Hepatocyte (in vitro differentiated cells): Measurements from ENCODE around the gene NUCB1. TPM values are rescaled to one million over a fixed set of nuclear protein-coding genes. Genes with fewer than 3 reads are reported as not detected.

Experiments
- DNase-seq: peaks from one replicate; pipeline ENCODE4 v3.0.0-alpha.2; 2016; ENCODE audit warnings: low spot score
- H2AFZ ChIP-seq: fragments of 200-600 bp; sonication (generic); 2 replicates; pipeline ENCODE4 v1.6.0; 2016; ENCODE audit warnings: antibody characterized with exemption, mild to moderate bottlenecking
- H3K27ac ChIP-seq: fragments of 200-600 bp; sonication (generic); 2 replicates; pipeline ENCODE4 v1.5.1; 2016; ENCODE audit warnings: mild to moderate bottlenecking
- H3K27me3 ChIP-seq: fragments of 200-600 bp; sonication (generic); 2 replicates; pipeline ENCODE4 v1.6.1; 2016
- H3K36me3 ChIP-seq: fragments of 200-600 bp; sonication (generic); replicated peaks from 2 replicates; pipeline ENCODE4 v1.5.1; 2016; ENCODE audit warnings: low read depth; ENCODE audit not compliant: insufficient read depth
- H3K4me1 ChIP-seq: fragments of 200-600 bp; sonication (generic); 2 replicates; pipeline ENCODE4 v1.5.1; 2016; ENCODE audit warnings: mild to moderate bottlenecking, moderate library complexity; ENCODE audit not compliant: insufficient read depth
- H3K4me2 ChIP-seq: fragments of 200-600 bp; sonication (generic); 2 replicates; pipeline ENCODE4 v1.6.0; 2016
- H3K4me3 ChIP-seq: fragments of 200-600 bp; sonication (generic); 2 replicates; pipeline ENCODE4 v1.5.1; 2016; ENCODE audit warnings: mild to moderate bottlenecking
- H3K79me2 ChIP-seq: fragments of 200-600 bp; sonication (generic); 2 replicates; pipeline ENCODE4 v1.6.0; 2017; ENCODE audit warnings: mild to moderate bottlenecking
- H3K9me2 ChIP-seq: fragments of 200-600 bp; sonication (generic); replicated peaks from 2 replicates; pipeline ENCODE4 v1.6.0; 2017; ENCODE audit warnings: mild to moderate bottlenecking; ENCODE audit not compliant: insufficient read depth
- H3K9me3 ChIP-seq: fragments of 200-600 bp; sonication (generic); 2 replicates; pipeline ENCODE4 v1.5.1; 2016; ENCODE audit warnings: low read depth, mild to moderate bottlenecking
- H4K20me1 ChIP-seq: fragments of 200-600 bp; sonication (generic); 2 replicates; pipeline ENCODE4 v1.6.0; 2016; ENCODE audit warnings: mild to moderate bottlenecking; ENCODE audit not compliant: insufficient read depth, poor library complexity, severe bottlenecking
- EZH2 ChIP-seq: fragments of 200-600 bp; sonication (generic); IDR thresholded peaks from 2 replicates; pipeline ENCODE4 v1.6.1; 2016; ENCODE audit warnings: antibody characterized with exemption, mild to moderate bottlenecking, borderline replicate concordance
- EZH2phosphoT487 ChIP-seq: fragments of 200-600 bp; sonication (generic); IDR thresholded peaks from one replicate; pipeline ENCODE4 v1.6.1; 2018; ENCODE audit warnings: antibody characterized with exemption, mild to moderate bottlenecking, low read depth, moderate library complexity; ENCODE audit not compliant: unreplicated experiment, severe bottlenecking
- WGBS: methylation state at CpG from one replicate; pipeline ENCODE4 v1.1.6; 2016; ENCODE audit warnings: low lambda C conversion rate; ENCODE audit errors: missing lambda C conversion rate; 5-methylcytosine and 5-hydroxymethylcytosine counted together
- polyA plus RNA-seq: library from polyadenylated mRNA; unstranded; fragments of >200 nt; fragmentation: Nextera tagmentation; extraction: Ambion mirVana; gene quantifications from 2 replicates; pipeline ENCODE4 v1.2.1, GENCODE V29; 2016
- total RNA-seq: library from RNA; depleted of rRNA; stranded (reverse); fragments of >200 nt; gene quantifications from 2 replicates; pipeline ENCODE4 v1.2.3, GENCODE V29; 2014
- TF ChIP-seq, protein P1 (sequence below): fragments of 200-600 bp; sonication (generic); IDR thresholded peaks from 2 replicates; pipeline ENCODE4 v1.5.1; 2016; ENCODE audit warnings: antibody characterized with exemption, mild to moderate bottlenecking; ENCODE audit not compliant: poor library complexity

NUCB1 gene
- total and polyA plus RNA-seq, 2 experiments from 2014 or later = 283 to 339 TPM

- Histone ChIP-seq H3K9me3 (no peaks in the 10 kb centered on the region), H3K27me3 (no peaks in the 10 kb centered on the region), H3K4me1 (peaks cover 28% of the 10 kb centered on the region), H3K9me2 (no peaks in the 10 kb centered on the region), H3K4me3 (no peak overlapping the region), H2AFZ (no peak overlapping the region), H3K36me3 (no peaks in the 10 kb centered on the region), H3K27ac (peak overlapping the region; percentile 87), H3K79me2 (peaks cover 11% of the 10 kb centered on the region), H4K20me1 (no peaks in the 10 kb centered on the region), H3K4me2 (peak overlapping the region; percentile 77)
- 69% methylated on average over 14 of the region's 14 CpGs for WGBS
- no peak for DNase-seq
- TF ChIP-seq EZH2 (no peak), EZH2phosphoT487 (no peak)
- TF ChIP-seq, protein P1, sequence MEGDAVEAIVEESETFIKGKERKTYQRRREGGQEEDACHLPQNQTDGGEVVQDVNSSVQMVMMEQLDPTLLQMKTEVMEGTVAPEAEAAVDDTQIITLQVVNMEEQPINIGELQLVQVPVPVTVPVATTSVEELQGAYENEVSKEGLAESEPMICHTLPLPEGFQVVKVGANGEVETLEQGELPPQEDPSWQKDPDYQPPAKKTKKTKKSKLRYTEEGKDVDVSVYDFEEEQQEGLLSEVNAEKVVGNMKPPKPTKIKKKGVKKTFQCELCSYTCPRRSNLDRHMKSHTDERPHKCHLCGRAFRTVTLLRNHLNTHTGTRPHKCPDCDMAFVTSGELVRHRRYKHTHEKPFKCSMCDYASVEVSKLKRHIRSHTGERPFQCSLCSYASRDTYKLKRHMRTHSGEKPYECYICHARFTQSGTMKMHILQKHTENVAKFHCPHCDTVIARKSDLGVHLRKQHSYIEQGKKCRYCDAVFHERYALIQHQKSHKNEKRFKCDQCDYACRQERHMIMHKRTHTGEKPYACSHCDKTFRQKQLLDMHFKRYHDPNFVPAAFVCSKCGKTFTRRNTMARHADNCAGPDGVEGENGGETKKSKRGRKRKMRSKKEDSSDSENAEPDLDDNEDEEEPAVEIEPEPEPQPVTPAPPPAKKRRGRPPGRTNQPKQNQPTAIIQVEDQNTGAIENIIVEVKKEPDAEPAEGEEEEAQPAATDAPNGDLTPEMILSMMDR = no peak
Observed at GRCh38 chr19:48867123-48867745, 32.9 kb upstream of the NUCB1 start.

DNA sequence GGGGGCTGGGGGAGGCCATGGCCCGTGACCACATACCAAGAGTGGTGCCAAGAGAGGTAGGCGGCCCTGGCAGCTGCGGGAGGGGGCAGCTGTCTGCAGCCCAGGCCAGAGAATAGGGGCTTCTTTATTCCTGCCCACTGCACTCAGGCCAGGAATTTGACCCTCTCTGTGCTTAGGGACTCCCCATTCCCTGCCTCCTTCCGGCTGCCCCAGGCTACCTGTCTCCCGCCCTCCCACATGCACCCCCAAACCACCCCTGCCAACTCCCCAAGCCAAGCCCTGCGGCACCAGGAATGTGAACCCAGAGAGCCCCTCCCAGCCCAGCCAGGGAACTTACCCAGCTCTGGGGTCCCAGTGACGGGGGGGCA is 32.4 kb upstream of the NUCB1 start:
- Histone ChIP-seq H3K9me3 (no peaks in the 10 kb centered on the region), H3K27me3 (no peaks in the 10 kb centered on the region), H3K36me3 (no peaks in the 10 kb centered on the region), H3K4me3 (no peak overlapping the region), H4K20me1 (no peaks in the 10 kb centered on the region), H3K4me1 (peaks cover 28% of the 10 kb centered on the region), H2AFZ (peak overlapping the region; percentile 69), H3K4me2 (peak overlapping the region; percentile 77), H3K9me2 (no peaks in the 10 kb centered on the region), H3K27ac (peak overlapping the region; percentile 87), H3K79me2 (peaks cover 15% of the 10 kb centered on the region)
- DNase-seq = no peak
- 71% methylated on average over 4 of the region's 7 CpGs for WGBS
- no peak for TF ChIP-seq EZH2phosphoT487
- TF ChIP-seq, protein P1 = no peak
- no peak for TF ChIP-seq EZH2

DNA sequence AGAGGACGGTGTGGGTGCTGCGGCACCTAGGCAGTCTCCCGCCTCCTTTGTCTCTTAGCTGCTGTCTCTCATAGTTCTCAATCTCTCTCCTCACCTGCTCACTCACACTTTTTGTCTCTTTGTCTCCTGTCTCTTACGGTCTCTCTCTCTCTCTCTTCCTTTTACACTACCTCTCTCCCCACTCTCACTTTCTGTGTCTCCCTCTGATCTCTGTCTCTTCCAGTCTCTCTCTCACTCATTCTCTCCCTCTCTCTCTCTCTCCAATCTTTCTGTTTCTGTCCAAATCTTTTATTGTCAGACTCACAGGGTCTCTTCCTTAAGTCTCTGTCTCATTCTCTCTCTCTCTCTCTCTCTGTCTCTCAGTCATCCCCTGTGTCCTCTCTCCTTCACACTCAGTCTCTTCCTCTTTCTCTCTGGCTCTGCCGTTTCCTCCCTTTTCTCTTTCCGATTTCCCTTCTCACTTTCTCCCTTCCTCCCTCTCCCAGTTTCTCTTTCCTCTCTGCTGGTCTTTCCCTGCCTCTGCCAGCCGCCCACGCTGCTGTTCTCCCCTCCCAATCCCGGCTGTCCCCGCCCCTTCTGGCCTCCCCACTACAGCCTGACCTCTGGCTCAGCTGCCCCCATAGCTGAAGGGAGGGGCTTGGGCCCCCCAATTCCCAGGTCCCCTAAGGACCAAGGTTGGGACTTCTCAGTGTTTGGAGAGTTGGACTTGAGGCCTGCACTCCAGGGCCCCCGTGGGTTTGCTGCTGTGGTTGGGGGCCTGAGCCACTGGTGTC is 31.8 kb upstream of the NUCB1 start, which contains the start of gene PLEKHA4:
Gene PLEKHA4, minus strand, starts transcription at position 504 of the 773 bp plus-strand sequence. CDS start 997 bp downstream, outside the sequence.
- WGBS = 32% methylated on average over 9 of the region's 11 CpGs
- Histone ChIP-seq H3K4me2 (peak within 1 kb of the TSS; percentile 77), H3K9me3 (no peaks in the 10 kb centered on the region), H2AFZ (peak within 1 kb of the TSS; percentile 69), H3K79me2 (peaks cover 19% of the 10 kb centered on the region), H3K36me3 (no peaks in the 10 kb centered on the region), H3K4me3 (no peak within 1 kb of the TSS), H4K20me1 (peaks cover 2% of the 10 kb centered on the region), H3K4me1 (peaks cover 28% of the 10 kb centered on the region), H3K9me2 (no peaks in the 10 kb centered on the region), H3K27me3 (no peaks in the 10 kb centered on the region), H3K27ac (peak within 1 kb of the TSS; percentile 87)
- TF ChIP-seq EZH2phosphoT487 = no peak
- TF ChIP-seq, protein P1 = no peak
- TF ChIP-seq EZH2 = no peak
- DNase-seq = peak; percentile 67
